Neuronal stem cell (in vitro differentiated cells): ENCODE results near the gene AFF3.

Source experiments
- DNase-seq: peaks from one replicate; pipeline ENCODE4 v3.0.0-alpha.2; 2013; ENCODE audit warnings: low spot score
- H2AFZ ChIP-seq: one replicate; pipeline ENCODE4 v1.6.1; 2013; ENCODE audit warnings: mild to moderate bottlenecking, low read length, inconsistent platforms
- H2AK5ac ChIP-seq: 2 replicates; pipeline ENCODE4 v1.6.1; 2013; ENCODE audit warnings: low read depth, mild to moderate bottlenecking, inconsistent platforms, low read length, moderate library complexity, mixed read lengths
- H2BK120ac ChIP-seq: 2 replicates; pipeline ENCODE4 v1.6.1; 2013; ENCODE audit warnings: low read depth, mild to moderate bottlenecking, inconsistent platforms, low read length, moderate library complexity, mixed read lengths
- H2BK12ac ChIP-seq: one replicate; pipeline ENCODE4 v1.6.1; 2013; ENCODE audit warnings: low read length, inconsistent platforms
- H2BK15ac ChIP-seq: 2 replicates; pipeline ENCODE4 v1.6.1; 2013; ENCODE audit warnings: mild to moderate bottlenecking, low read length, inconsistent platforms, mixed read lengths
- H2BK5ac ChIP-seq: one replicate; pipeline ENCODE4 v1.6.1; 2013; ENCODE audit warnings: inconsistent platforms, mild to moderate bottlenecking, low read length, moderate library complexity
- H3K14ac ChIP-seq: one replicate; pipeline ENCODE4 v1.6.1; 2013; ENCODE audit warnings: low read length, inconsistent platforms
- H3K18ac ChIP-seq: 2 replicates; pipeline ENCODE4 v1.6.1; 2013; ENCODE audit warnings: low read length, inconsistent platforms
- H3K23ac ChIP-seq: 2 replicates; pipeline ENCODE4 v1.6.1; 2013; ENCODE audit warnings: low read depth, mild to moderate bottlenecking, mixed read lengths, low read length, inconsistent platforms; ENCODE audit not compliant: poor library complexity
- H3K27ac ChIP-seq: replicated peaks from 3 replicates; pipeline ENCODE4 v1.5.1; 2013; ENCODE audit warnings: low read length, inconsistent platforms
- H3K27me3 ChIP-seq, 3 experiments: 2 replicates each; pipeline ENCODE4 v1.6.1; 2013; ENCODE audit warnings: low read length in 3 of 3, mild to moderate bottlenecking in 2 of 3, inconsistent platforms in 1 of 3, low read depth in 1 of 3, mixed read lengths in 1 of 3, moderate library complexity in 1 of 3; ENCODE audit not compliant: control insufficient read depth in 3 of 3, insufficient read depth in 3 of 3
- H3K36me3 ChIP-seq, 2 donors: replicated peaks in 1 of 2; 2 replicates each; pipeline ENCODE4 v1.6.1; 2013; ENCODE audit warnings: low read length in 2 of 2; ENCODE audit not compliant: control insufficient read depth in 2 of 2, insufficient read depth in 2 of 2
- H3K4ac ChIP-seq: 2 replicates; pipeline ENCODE4 v1.6.1; 2013; ENCODE audit warnings: inconsistent platforms, mild to moderate bottlenecking, low read length, moderate library complexity
- H3K4me1 ChIP-seq, 2 donors: 1 replicate in 1 of 2; 2 replicates in 1 of 2; pipeline ENCODE4 v1.6.1; 2013; ENCODE audit warnings: low read length in 2 of 2, low read depth in 1 of 2; ENCODE audit not compliant: control insufficient read depth in 2 of 2, insufficient read depth in 1 of 2
- H3K4me2 ChIP-seq: one replicate; pipeline ENCODE4 v1.6.1; 2013; ENCODE audit warnings: mild to moderate bottlenecking, low read length, inconsistent platforms; ENCODE audit not compliant: insufficient read depth, poor library complexity, severe bottlenecking
- H3K4me3 ChIP-seq, 2 donors: 2 replicates each; pipeline ENCODE4 v1.5.1; 2013; ENCODE audit warnings: low read length in 2 of 2, mild to moderate bottlenecking in 2 of 2, inconsistent platforms in 1 of 2, moderate library complexity in 1 of 2
- H3K79me1 ChIP-seq: one replicate; pipeline ENCODE4 v1.6.1; 2013; ENCODE audit warnings: low read depth, mild to moderate bottlenecking, inconsistent platforms, low read length, moderate library complexity
- H3K9ac ChIP-seq: one replicate; pipeline ENCODE4 v1.6.1; 2013; ENCODE audit warnings: mild to moderate bottlenecking, low read depth, low read length, inconsistent platforms; ENCODE audit not compliant: poor library complexity
- H3K9me3 ChIP-seq, 2 donors: replicated peaks in 1 of 2; 2 replicates each; pipeline versions ENCODE3 to v1.6.1; 2013; ENCODE audit warnings: low read length in 2 of 2, mild to moderate bottlenecking in 2 of 2, inconsistent platforms in 1 of 2, low read depth in 1 of 2, mixed read lengths in 1 of 2, moderate library complexity in 1 of 2; ENCODE audit not compliant: control insufficient read depth in 2 of 2, insufficient read depth in 1 of 2
- H4K8ac ChIP-seq: one replicate; pipeline ENCODE4 v1.6.1; 2013; ENCODE audit warnings: low read depth, mild to moderate bottlenecking, inconsistent platforms, low read length, moderate library complexity
- H4K91ac ChIP-seq: one replicate; pipeline ENCODE4 v1.6.1; 2013; ENCODE audit warnings: low read length, low read depth, mild to moderate bottlenecking, inconsistent platforms; ENCODE audit not compliant: poor library complexity
- WGBS, 2 donors: extraction: QIAGEN DNeasy Blood & Tissue Kit; methylation state at CpG; one replicate each; pipeline ENCODE4 v1.1.7; 2013; ENCODE audit warnings: missing lambda C conversion rate in 2 of 2, mixed read lengths in 1 of 2; ENCODE audit not compliant: insufficient read length in 2 of 2, insufficient replicate concordance in 1 of 2; ENCODE audit errors: extremely low coverage in 2 of 2; 5-methylcytosine and 5-hydroxymethylcytosine counted together

Gene AFF3

GRCh38 chr2:99960790-99961189 lies 181.6 kb downstream of the AFF3 start:
- DNase-seq, result no peak
- no peak overlapping the region for H2AFZ ChIP-seq
- no peaks in the 10 kb centered on the region for H3K9me3 ChIP-seq
- H3K4ac ChIP-seq, result no peak overlapping the region
- H3K9ac ChIP-seq, result no peak overlapping the region
- H3K36me3 ChIP-seq, result no peaks in the 10 kb centered on the region
- H2BK12ac ChIP-seq, result no peak overlapping the region
- no peak overlapping the region for H3K23ac ChIP-seq
- H3K27me3 ChIP-seq, result no peaks in the 10 kb centered on the region
- no peak overlapping the region for H2BK15ac ChIP-seq
- no peak overlapping the region for H3K4me2 ChIP-seq
- WGBS, 2 donors, result no CpG with 5 or more reads among the region's 3 CpGs
- no peak overlapping the region for H4K8ac ChIP-seq
- H3K4me3 ChIP-seq, result no peak overlapping the region
- H3K4me1 ChIP-seq, result peaks cover 4 to 14% of the 10 kb centered on the region in 2 donors
- H2BK5ac ChIP-seq, result no peak overlapping the region
- no peak overlapping the region for H4K91ac ChIP-seq
- no peak overlapping the region for H2AK5ac ChIP-seq
- no peak overlapping the region for H2BK120ac ChIP-seq
- H3K18ac ChIP-seq, result no peak overlapping the region
- H3K79me1 ChIP-seq, result no peaks in the 10 kb centered on the region
- H3K14ac ChIP-seq, result no peak overlapping the region
- no peak overlapping the region for H3K27ac ChIP-seq

- no peak for DNase-seq
- no peak overlapping the region for H3K4me2 ChIP-seq
- no peaks in the 10 kb centered on the region for H3K79me1 ChIP-seq
- H3K4me3 ChIP-seq, result no peak overlapping the region
- H4K8ac ChIP-seq, result no peak overlapping the region
- no peak overlapping the region for H3K27ac ChIP-seq
- H2BK15ac ChIP-seq, result no peak overlapping the region
- no CpG with 5 or more reads among the region's 5 CpGs for WGBS, 2 donors
- no peaks in the 10 kb centered on the region for H3K36me3 ChIP-seq
- H3K27me3 ChIP-seq, result no peaks in the 10 kb centered on the region
- H2BK12ac ChIP-seq, result no peak overlapping the region
- no peak overlapping the region for H3K4ac ChIP-seq
- H2BK120ac ChIP-seq, result no peak overlapping the region
- H4K91ac ChIP-seq, result no peak overlapping the region
- no peaks in the 10 kb centered on the region for H3K9me3 ChIP-seq
- H3K14ac ChIP-seq, result no peak overlapping the region
- H3K18ac ChIP-seq, result no peak overlapping the region
- peaks cover 4 to 14% of the 10 kb centered on the region in 2 donors for H3K4me1 ChIP-seq
- no peak overlapping the region for H3K23ac ChIP-seq
- no peak overlapping the region for H2BK5ac ChIP-seq
- H2AFZ ChIP-seq, result no peak overlapping the region
- H2AK5ac ChIP-seq, result no peak overlapping the region
- H3K9ac ChIP-seq, result no peak overlapping the region
These were observed 182.1 kb downstream of the AFF3 start for GRCh38 chr2:99960291-99960690.

- Histone ChIP-seq H3K4ac (no peak overlapping the region), H3K4me3 (no peak overlapping the region), H2BK120ac (no peak overlapping the region), H3K23ac (no peak overlapping the region), H3K36me3 (no peaks in the 10 kb centered on the region), H3K4me2 (no peak overlapping the region), H3K27me3 (no peaks in the 10 kb centered on the region), H3K4me1 (peaks cover 4 to 14% of the 10 kb centered on the region in 2 donors), H3K9me3 (no peaks in the 10 kb centered on the region), H3K18ac (no peak overlapping the region), H3K14ac (no peak overlapping the region), H3K27ac (no peak overlapping the region), H2AFZ (no peak overlapping the region), H3K79me1 (no peaks in the 10 kb centered on the region), H4K8ac (no peak overlapping the region), H2AK5ac (no peak overlapping the region), H3K9ac (no peak overlapping the region), H4K91ac (no peak overlapping the region), H2BK15ac (no peak overlapping the region), H2BK5ac (no peak overlapping the region), H2BK12ac (no peak overlapping the region)
- no peak for DNase-seq
- no CpG with 5 or more reads among the region's 8 CpGs for WGBS, 2 donors
These were observed 183.0 kb downstream of the AFF3 start for GRCh38 chr2:99959261-99960014.

DNA sequence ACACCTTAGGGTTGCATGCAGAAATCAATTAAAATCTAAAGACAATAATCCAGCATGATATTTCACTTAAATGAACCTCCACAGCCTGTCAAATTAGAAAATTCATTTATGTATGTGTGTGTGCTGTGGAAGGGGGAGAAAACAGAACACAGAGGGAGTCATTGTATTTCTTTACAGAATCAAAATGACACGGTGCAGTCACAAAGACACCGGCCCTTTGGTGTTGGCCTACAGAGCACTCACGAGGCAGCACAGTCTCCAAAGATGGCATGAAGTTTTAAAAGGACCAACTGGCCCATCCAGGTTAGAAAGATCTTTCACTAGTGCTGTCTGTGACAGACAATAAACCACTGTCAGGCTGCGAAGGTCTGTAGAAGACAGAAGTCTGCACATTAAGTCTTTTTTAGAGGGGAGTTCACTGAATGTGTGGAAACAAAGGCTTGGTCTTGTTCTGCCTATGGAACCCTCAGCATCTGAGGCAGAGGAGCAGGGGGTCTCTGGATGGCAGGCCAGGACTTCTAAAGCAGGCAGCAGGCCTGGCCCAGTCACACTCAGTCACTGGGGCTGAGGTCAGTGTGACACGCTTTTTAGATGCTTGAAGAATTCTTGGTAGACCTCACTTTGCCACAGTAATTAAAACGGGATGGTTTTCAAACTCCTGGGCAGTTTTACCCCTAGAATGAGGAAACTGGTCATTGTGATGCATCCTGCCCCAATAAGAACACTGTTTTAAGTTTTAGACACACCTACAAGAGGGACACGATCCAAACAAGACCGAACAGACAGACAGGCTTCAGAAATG lies 184.9 kb downstream of the AFF3 start:
- no peak for DNase-seq
- no peak overlapping the region for H3K27ac ChIP-seq
- WGBS, 2 donors, result no CpG with 5 or more reads among the region's 8 CpGs

More for the DNA sequence above, 184.9 kb downstream of the AFF3 start:
- Histone ChIP-seq H2BK15ac (no peak overlapping the region), H3K14ac (no peak overlapping the region), H3K36me3 (no peaks in the 10 kb centered on the region), H3K4me3 (no peak overlapping the region), H2BK5ac (no peak overlapping the region), H3K9me3 (peaks cover 0 to 2% of the 10 kb centered on the region in 2 donors), H2AK5ac (no peak overlapping the region), H3K18ac (no peak overlapping the region), H3K4me1 (peaks cover 4 to 15% of the 10 kb centered on the region in 2 donors), H4K8ac (no peak overlapping the region), H3K4me2 (no peak overlapping the region), H3K23ac (no peak overlapping the region), H2AFZ (peak overlapping the region; percentile 68), H3K79me1 (no peaks in the 10 kb centered on the region), H2BK12ac (no peak overlapping the region), H3K4ac (no peak overlapping the region), H2BK120ac (no peak overlapping the region), H4K91ac (no peak overlapping the region), H3K27me3 (no peaks in the 10 kb centered on the region), H3K9ac (no peak overlapping the region)
